ENCODE data around the gene KRT13. TPM values are rescaled to one million over a fixed set of nuclear protein-coding genes. Genes with fewer than 3 reads are reported as not detected.

Gene KRT13
- polyA plus RNA-seq, 1 donor from 2014 or later: not detected

GRCh38 chr17:41522301-41523224 lies 17.2 kb upstream of the KRT13 start:
- peaks cover 10% of the 10 kb centered on the region for H3K27me3 ChIP-seq (ENCODE audit: insufficient read depth, low read depth, low read length)
- H3K9ac ChIP-seq (ENCODE audit: low read length): no peak overlapping the region
- H2AFZ ChIP-seq (ENCODE audit: low read depth, low read length): no peak overlapping the region
- H3K4me2 ChIP-seq (ENCODE audit: low read length): no peak overlapping the region
- H4K20me1 ChIP-seq (ENCODE audit: insufficient read depth): no peaks in the 10 kb centered on the region
- H3K79me2 ChIP-seq (replicated peaks; ENCODE audit: insufficient read depth, low read length): no peaks in the 10 kb centered on the region
- H3K4me3 ChIP-seq (ENCODE audit: low read length): no peak overlapping the region
- H3K36me3 ChIP-seq (ENCODE audit: insufficient read depth, low read length): no peaks in the 10 kb centered on the region
- no peaks in the 10 kb centered on the region for H3F3A ChIP-seq (ENCODE audit: insufficient read depth, low read length, poor library complexity, severe bottlenecking)
- H3K9me3 ChIP-seq (ENCODE audit: low read length): no peaks in the 10 kb centered on the region
- no peak overlapping the region for H3K27ac ChIP-seq (ENCODE audit: low read length)
- H3K9me2 ChIP-seq (ENCODE audit: insufficient read depth, low read length): no peaks in the 10 kb centered on the region
- TF ChIP-seq EP300 (conservative IDR thresholded peaks at IDR 0.05; ENCODE audit: poor library complexity, severe bottlenecking) (no peak), RAD21 (conservative IDR thresholded peaks at IDR 0.05) (no peak), POLR2AphosphoS5 (IDR thresholded peaks at IDR 0.05) (no peak), MXI1 (conservative IDR thresholded peaks at IDR 0.05; ENCODE audit: poor library complexity, severe bottlenecking) (no peak), EZH2 (IDR thresholded peaks at IDR 0.05; ENCODE audit: borderline replicate concordance, insufficient read depth, low read length, poor library complexity, severe bottlenecking) (no peak), SMC3 (conservative IDR thresholded peaks at IDR 0.05; ENCODE audit: poor library complexity) (no peak), TAF1 (IDR thresholded peaks at IDR 0.05; ENCODE audit: low read depth) (no peak)
- TF ChIP-seq, protein P1, sequence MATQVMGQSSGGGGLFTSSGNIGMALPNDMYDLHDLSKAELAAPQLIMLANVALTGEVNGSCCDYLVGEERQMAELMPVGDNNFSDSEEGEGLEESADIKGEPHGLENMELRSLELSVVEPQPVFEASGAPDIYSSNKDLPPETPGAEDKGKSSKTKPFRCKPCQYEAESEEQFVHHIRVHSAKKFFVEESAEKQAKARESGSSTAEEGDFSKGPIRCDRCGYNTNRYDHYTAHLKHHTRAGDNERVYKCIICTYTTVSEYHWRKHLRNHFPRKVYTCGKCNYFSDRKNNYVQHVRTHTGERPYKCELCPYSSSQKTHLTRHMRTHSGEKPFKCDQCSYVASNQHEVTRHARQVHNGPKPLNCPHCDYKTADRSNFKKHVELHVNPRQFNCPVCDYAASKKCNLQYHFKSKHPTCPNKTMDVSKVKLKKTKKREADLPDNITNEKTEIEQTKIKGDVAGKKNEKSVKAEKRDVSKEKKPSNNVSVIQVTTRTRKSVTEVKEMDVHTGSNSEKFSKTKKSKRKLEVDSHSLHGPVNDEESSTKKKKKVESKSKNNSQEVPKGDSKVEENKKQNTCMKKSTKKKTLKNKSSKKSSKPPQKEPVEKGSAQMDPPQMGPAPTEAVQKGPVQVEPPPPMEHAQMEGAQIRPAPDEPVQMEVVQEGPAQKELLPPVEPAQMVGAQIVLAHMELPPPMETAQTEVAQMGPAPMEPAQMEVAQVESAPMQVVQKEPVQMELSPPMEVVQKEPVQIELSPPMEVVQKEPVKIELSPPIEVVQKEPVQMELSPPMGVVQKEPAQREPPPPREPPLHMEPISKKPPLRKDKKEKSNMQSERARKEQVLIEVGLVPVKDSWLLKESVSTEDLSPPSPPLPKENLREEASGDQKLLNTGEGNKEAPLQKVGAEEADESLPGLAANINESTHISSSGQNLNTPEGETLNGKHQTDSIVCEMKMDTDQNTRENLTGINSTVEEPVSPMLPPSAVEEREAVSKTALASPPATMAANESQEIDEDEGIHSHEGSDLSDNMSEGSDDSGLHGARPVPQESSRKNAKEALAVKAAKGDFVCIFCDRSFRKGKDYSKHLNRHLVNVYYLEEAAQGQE (IDR thresholded peaks at IDR 0.05; ENCODE audit: borderline replicate concordance): no peak
- TF ChIP-seq, protein P2, sequence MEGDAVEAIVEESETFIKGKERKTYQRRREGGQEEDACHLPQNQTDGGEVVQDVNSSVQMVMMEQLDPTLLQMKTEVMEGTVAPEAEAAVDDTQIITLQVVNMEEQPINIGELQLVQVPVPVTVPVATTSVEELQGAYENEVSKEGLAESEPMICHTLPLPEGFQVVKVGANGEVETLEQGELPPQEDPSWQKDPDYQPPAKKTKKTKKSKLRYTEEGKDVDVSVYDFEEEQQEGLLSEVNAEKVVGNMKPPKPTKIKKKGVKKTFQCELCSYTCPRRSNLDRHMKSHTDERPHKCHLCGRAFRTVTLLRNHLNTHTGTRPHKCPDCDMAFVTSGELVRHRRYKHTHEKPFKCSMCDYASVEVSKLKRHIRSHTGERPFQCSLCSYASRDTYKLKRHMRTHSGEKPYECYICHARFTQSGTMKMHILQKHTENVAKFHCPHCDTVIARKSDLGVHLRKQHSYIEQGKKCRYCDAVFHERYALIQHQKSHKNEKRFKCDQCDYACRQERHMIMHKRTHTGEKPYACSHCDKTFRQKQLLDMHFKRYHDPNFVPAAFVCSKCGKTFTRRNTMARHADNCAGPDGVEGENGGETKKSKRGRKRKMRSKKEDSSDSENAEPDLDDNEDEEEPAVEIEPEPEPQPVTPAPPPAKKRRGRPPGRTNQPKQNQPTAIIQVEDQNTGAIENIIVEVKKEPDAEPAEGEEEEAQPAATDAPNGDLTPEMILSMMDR (IDR thresholded peaks at IDR 0.05; ENCODE audit: poor library complexity, severe bottlenecking): no peak

DNA sequence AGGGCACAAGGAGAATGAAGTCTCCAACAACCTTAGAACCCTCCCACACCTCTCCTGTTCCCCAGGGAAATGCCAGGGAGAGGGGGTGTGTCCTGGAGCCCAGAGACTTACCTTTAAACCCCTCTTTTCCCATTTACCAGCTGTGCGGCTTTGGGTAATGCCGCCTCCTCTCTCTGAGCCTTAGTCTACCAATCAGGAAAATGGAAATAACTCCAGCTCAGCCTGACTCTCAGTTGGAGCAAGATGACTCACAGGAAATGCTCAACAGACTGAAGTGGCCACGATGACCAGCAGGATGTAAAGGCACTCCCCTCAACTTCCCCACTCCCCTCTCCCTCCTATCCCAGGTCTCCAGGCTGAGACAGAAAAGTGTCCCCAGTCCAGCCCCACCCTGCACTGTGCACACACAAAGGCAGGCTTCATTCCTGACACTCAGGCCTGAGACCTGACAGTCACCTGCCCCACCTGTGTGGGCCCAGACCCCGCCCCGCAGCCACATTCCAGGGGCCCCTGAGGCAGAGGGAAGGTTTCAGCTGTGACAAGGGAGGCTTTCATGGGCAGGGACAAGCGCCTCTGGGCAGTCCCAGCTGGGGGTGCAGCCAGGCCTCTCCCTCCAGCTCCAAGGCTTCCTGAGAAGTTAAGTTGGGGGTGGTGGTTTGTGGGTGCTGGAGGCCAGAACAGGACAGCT lies 16.3 kb upstream of the KRT13 start:
- H3F3A ChIP-seq (ENCODE audit: insufficient read depth, low read length, poor library complexity, severe bottlenecking): no peaks in the 10 kb centered on the region
- H4K20me1 ChIP-seq (ENCODE audit: insufficient read depth): no peaks in the 10 kb centered on the region
- H3K4me2 ChIP-seq (ENCODE audit: low read length): no peak overlapping the region
- no peaks in the 10 kb centered on the region for H3K9me3 ChIP-seq (ENCODE audit: low read length)
- no peaks in the 10 kb centered on the region for H3K36me3 ChIP-seq (ENCODE audit: insufficient read depth, low read length)
- no peaks in the 10 kb centered on the region for H3K9me2 ChIP-seq (ENCODE audit: insufficient read depth, low read length)
- H2AFZ ChIP-seq (ENCODE audit: low read depth, low read length): no peak overlapping the region
- H3K27me3 ChIP-seq (ENCODE audit: insufficient read depth, low read depth, low read length): peaks cover 2% of the 10 kb centered on the region
- TF ChIP-seq SMC3 (conservative IDR thresholded peaks at IDR 0.05; ENCODE audit: poor library complexity) (no peak), POLR2AphosphoS5 (IDR thresholded peaks at IDR 0.05) (no peak), RAD21 (conservative IDR thresholded peaks at IDR 0.05) (no peak), MXI1 (conservative IDR thresholded peaks at IDR 0.05; ENCODE audit: poor library complexity, severe bottlenecking) (no peak), EP300 (conservative IDR thresholded peaks at IDR 0.05; ENCODE audit: poor library complexity, severe bottlenecking) (no peak), TAF1 (IDR thresholded peaks at IDR 0.05; ENCODE audit: low read depth) (no peak), EZH2 (IDR thresholded peaks at IDR 0.05; ENCODE audit: borderline replicate concordance, insufficient read depth, low read length, poor library complexity, severe bottlenecking) (no peak)
- TF ChIP-seq, protein P1 (IDR thresholded peaks at IDR 0.05; ENCODE audit: borderline replicate concordance): no peak
- TF ChIP-seq, protein P2 (IDR thresholded peaks at IDR 0.05; ENCODE audit: poor library complexity, severe bottlenecking): no peak
- H3K79me2 ChIP-seq (replicated peaks; ENCODE audit: insufficient read depth, low read length): no peaks in the 10 kb centered on the region
- no peak overlapping the region for H3K9ac ChIP-seq (ENCODE audit: low read length)
- no peak overlapping the region for H3K4me3 ChIP-seq (ENCODE audit: low read length)
- H3K27ac ChIP-seq (ENCODE audit: low read length): no peak overlapping the region

Data from neural cell (in vitro differentiated cells).